NK-92 (cell line): ENCODE measurements around the gene DRGX.

Source experiments
- DNase-seq: peaks from one replicate; lab custom pipeline; 2025; ENCODE audit not compliant: unreplicated experiment; lab: John Stamatoyannopoulos, UW

Gene DRGX

GRCh38 chr10:49383853-49384252 is 12.0 kb downstream of the DRGX start:
- DNase-seq = no peak

- no peak for DNase-seq
These were observed 13.1 kb downstream of the DRGX start for GRCh38 chr10:49382826-49383225.

GRCh38 chr10:49382226-49382625 is 13.7 kb downstream of the DRGX start:
- no peak for DNase-seq

- no peak for DNase-seq
These were observed 14.6 kb downstream of the DRGX start for GRCh38 chr10:49381111-49381900.

- DNase-seq = no peak
These were observed 16.1 kb downstream of the DRGX start for GRCh38 chr10:49379596-49380410.

GRCh38 chr10:49377256-49377655 is 18.6 kb downstream of the DRGX start:
- no peak for DNase-seq

GRCh38 chr10:49375611-49376010 is 20.3 kb downstream of the DRGX start:
- DNase-seq = no peak

- DNase-seq = no peak
These were observed 21.1 kb downstream of the DRGX start for GRCh38 chr10:49374740-49375139.

- DNase-seq = no peak
These were observed 22.5 kb downstream of the DRGX start for GRCh38 chr10:49373361-49373760.

- no peak for DNase-seq
These were observed 23.9 kb downstream of the DRGX start for GRCh38 chr10:49371967-49372366.

- no peak for DNase-seq
These were observed 25.4 kb downstream of the DRGX start for GRCh38 chr10:49370326-49371100.

GRCh38 chr10:49369216-49370162 is 26.4 kb downstream of the DRGX start:
- no peak for DNase-seq

GRCh38 chr10:49368256-49368655 is 27.6 kb downstream of the DRGX start:
- no peak for DNase-seq

GRCh38 chr10:49367600-49367999 is 28.3 kb downstream of the DRGX start:
- no peak for DNase-seq

- no peak for DNase-seq
These were observed 29.4 kb downstream of the DRGX start for GRCh38 chr10:49366460-49366859.

GRCh38 chr10:49365675-49366415 is 30.0 kb downstream of the DRGX start:
- no peak for DNase-seq

- DNase-seq = no peak
These were observed 30.6 kb downstream of the DRGX start for GRCh38 chr10:49365275-49365674.

GRCh38 chr10:49364747-49365146 is 31.1 kb downstream of the DRGX start:
- no peak for DNase-seq

- no peak for DNase-seq
These were observed 31.8 kb downstream of the DRGX start for GRCh38 chr10:49364051-49364450.
